GM21529 (cell line): ENCODE measurements around the gene VEGFD.

Experiments used
- ATAC-seq: cut with Tn5 transposase; IDR thresholded peaks from one replicate; pipeline ENCODE4 v1.9.1; 2021; ENCODE audit not compliant: unreplicated experiment

The VEGFD gene

DNA sequence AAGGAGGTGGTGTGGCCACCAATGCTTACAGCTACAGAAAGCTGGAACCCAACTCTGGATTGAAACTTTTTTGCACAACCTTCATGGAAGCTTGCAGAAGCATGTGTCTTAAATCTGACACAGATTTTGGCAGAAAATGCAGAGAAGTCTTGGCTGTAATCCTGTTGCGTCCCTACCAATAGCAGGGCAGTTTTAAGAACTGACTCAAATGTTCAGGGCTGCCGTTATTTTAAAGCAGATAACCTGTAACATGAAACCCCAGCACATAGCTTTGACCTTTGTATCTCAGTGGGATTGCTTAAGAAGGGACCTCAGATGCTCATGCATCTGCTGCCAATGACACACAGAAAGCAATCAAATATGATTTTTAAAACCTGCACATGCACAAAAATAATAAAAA is at the start of gene VEGFD:
Gene VEGFD (minus strand): TSS at position 110 of the 400 bp plus-strand sequence. CDS start 467 bp downstream, outside the sequence.
- ATAC-seq: no peak

DNA sequence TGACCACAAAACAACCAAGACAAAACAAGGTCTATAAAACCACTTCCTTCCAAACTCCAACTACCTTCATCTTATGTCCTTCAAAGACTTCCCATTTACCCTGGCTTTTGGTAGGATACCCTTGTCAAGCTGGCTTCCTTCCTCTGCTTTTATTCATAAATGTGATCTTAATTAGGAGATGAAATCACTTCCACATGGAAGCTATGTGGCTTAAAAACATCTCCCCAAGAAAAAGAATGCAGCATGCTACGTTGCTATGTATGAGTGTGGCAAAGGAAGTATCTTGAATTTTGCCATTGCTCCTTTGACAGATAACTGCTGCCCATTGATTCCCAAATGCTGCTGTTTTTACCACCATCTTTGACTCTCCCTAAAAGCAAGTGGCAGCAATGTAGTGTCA is 46.4 kb upstream of the VEGFD start:
- no peak for ATAC-seq

- no peak for ATAC-seq
These were observed 45.9 kb upstream of the VEGFD start for GRCh38 chrX:15430076-15430475.

DNA sequence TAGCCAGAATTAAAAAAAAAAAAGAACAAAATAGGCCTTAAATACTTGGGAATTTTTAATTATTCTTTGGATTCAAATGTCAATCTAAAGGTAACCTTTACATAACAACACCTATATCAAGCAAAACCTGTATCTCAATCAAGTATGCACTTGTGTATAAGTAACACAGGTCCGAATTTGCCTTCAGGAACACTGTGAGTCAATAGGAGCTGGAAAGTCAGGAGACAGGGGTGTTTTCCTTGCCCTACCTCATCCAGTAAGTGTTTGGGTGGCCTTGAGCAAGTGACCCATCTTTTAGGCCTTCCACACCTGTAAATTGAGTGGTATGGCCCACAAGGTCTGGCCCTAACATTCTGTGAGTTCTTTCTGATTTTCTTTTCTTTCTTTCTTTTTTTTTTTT is 40.8 kb upstream of the VEGFD start:
- ATAC-seq: no peak

- ATAC-seq: no peak
These were observed 34.5 kb upstream of the VEGFD start for GRCh38 chrX:15418707-15419181.

GRCh38 chrX:15418041-15418706 is 34.0 kb upstream of the VEGFD start:
- ATAC-seq: no peak

GRCh38 chrX:15416133-15416993 is 32.1 kb upstream of the VEGFD start:
- no peak for ATAC-seq

- no peak for ATAC-seq
These were observed 28.9 kb upstream of the VEGFD start for GRCh38 chrX:15413101-15413500.

DNA sequence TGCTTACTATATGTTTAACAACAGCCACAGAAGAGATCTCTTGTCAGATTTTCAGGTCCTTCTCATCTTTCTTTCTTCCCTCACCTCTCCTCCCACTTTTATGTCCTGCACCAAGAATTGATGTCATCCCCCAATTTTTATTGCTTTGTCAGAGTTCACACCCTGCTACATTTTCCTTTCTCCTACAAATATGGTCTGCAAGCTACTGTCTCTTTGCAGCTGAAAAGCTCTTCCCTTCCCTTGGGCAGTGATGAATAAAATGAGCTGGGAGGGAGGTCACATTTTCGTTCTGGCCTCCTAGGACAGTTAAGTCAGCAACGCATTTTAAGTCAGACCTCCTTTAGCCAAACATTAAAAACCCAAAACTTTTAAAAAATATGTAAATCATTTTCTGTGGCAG is 26.7 kb upstream of the VEGFD start:
- no peak for ATAC-seq

GRCh38 chrX:15410430-15410829 is 26.2 kb upstream of the VEGFD start:
- ATAC-seq: no peak

DNA sequence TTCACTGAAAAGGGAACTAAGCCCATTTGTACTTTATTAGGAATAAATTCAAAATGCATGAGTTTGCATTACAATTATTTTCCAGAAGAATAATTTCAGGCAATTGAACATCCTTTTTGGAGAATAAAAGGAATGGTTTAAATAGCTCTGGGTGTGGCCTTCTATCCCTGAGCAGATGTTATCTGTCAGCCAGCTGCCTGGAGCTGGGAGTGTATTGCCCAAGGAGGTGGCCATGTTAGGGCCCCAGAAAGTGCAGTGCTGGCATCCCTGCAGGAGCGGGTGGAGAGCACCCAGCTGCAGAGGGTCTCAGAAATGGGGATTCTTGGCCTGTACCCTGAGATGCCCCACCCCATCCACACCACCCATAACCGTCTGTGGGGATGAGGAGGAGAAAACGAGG is 21.6 kb upstream of the VEGFD start:
- ATAC-seq: no peak

- no peak for ATAC-seq
These were observed 20.3 kb upstream of the VEGFD start for GRCh38 chrX:15404401-15405096.

DNA sequence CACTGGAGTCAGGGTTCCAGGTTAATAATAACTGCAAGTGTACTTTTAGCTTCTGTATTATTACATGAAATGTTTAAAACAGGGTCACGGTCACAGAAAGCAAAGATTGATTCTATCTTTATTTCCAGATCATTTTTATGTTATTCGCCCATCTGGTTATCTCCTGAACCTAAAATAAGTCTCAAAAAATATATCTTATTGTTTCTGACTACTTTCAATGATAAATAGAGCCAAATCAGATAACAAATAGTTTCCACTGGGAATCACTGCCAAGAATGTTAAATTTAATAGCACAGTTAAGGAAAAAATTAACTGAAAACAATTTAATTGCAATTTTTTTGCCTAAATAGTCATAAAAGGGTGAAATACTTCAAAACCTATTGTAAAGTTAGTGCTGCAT is 17.2 kb upstream of the VEGFD start:
- ATAC-seq: no peak

- ATAC-seq: no peak
These were observed 15.8 kb upstream of the VEGFD start for GRCh38 chrX:15399962-15400391.

DNA sequence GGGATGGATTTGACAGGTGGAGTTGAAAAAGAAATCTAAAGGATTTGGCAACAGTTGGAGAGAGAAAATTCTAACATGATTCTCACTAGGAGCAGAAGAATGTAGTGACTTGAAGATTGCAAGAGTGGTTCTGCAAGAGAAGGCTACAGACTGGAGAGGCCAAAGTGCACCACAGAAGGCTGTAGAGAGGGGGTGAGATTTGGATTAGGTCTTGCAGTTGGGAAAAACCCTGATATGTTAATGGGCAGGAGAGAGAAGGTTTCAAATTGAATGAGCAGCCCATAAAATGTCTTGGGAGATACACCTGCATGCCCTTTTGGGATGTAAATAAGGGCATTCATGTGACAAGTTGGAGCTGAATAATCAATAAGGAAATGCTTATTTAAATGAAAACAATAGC is 14.7 kb upstream of the VEGFD start:
- ATAC-seq: no peak

- ATAC-seq: no peak
These were observed 11.6 kb upstream of the VEGFD start for GRCh38 chrX:15395789-15396188.

DNA sequence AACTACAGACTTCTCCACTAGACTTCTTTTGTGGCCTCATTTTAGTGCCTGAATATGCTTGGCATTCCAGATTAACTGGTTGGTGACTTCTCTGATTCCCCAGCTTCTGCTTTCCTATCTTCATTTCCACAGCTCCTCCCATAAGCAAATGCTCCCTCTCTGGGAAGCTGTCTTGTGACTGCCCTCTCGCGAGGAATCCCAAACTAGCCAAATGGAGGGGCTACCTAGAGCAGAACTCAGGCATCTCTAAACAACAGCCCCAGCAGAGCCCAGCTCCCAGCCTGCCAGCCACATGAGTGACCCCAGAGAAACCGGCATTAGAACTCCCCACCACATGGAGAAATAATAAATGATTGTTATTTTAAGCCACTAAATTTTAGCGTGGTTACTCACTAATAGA is 7.6 kb upstream of the VEGFD start:
- no peak for ATAC-seq

DNA sequence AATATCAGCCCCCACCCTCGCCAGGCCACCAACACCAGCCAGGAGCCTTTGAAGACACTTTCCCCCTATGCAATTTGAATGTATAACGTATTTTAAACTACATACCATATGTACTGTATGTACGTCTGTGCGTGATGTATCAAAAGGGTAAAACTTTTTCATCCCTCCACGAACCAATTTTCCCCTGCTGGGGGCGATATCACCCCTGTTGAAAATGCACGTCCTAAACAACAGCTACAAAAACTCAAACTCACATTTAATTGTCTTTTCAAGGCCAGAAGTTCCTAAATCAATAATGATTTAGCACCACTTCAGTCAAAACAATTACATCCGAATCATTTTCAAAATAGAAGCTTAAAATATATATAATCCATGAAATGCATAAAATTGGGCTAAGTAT is 1.4 kb downstream of the VEGFD start:
- no peak for ATAC-seq

DNA sequence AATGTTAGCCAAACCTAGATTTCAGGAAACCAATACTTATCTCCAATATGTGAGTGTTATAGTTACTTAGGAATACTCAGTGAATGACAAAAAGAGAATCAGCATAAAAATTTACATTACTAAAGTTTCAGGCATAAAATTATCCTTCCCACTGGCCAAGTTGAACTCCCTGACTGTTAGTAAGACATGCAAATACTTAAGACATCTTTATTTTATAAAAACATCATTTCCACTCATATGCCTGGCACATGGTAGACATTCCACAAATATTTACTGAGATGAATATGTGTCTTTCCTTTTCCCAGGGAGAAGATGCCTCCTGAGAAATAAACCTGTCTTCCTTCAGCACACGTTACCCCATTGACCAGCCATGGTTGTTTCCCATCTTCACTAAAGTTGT is 7.3 kb downstream of the VEGFD start:
- no peak for ATAC-seq

DNA sequence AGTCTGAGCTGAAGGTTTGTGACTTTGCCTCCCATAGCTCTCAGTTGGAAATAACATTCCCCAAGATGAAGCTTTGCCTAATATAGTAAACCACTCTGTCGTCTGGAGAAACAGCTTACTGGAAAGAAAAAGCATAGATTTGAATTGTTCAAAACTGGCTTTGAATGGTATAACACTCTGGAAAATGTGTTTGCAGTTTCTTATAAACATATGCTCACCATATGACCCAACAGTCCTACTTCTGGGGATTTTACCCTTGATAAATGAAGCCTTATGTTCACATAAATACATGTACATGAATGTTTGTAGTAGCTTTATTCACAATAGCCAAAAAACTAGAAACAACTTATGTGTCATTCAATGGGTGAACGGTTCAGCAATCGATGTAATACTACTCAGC is 10.2 kb downstream of the VEGFD start:
- no peak for ATAC-seq

DNA sequence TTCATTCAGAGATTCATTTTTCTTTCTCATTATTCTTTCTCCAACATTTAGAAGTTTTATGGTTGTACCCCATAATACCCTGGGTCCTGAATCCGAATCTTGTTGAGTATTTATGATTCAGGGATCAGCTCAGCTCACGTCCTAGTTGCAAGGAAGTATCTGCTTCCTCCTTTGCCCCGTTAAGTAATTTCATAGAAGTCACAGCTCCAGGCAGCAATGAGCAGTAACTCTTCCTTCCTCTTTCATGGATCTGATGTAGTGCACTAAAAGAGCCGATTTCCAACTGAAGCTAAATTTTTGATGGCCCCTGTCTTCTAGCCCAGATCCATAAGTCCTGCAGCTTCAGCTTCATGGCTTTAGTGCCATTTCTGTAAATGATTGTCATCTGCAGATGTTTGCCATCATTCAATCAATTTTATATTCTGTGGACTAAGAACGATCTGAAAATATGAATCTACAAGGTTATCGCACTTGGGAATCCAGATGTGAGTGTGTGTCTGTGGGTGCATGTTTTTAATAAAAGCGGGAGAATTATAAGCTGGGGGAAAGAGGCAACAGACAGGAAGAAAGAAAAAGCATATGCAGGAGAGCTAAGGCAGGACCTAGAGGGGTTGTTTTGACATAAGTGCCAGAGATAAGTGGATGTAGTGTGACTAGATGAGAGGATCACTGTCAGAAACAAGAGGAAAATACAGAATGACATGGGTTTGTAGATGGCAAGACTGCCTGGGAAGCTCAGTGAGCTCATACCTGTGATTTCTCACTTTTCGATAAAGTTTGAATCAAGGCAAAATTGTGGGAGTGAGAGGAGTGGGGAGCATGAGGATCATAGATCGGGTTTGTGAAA is 17.5 kb downstream of the VEGFD start:
- ATAC-seq: no peak
